GM12875 (cell line): Measurements from ENCODE around the gene GLTPD2.

Source experiments
- H3K4me3 ChIP-seq: one replicate; pipeline ENCODE4 v1.5.1; 2011; ENCODE audit warnings: low read depth, low read length, control low read depth
- CTCF ChIP-seq: IDR thresholded peaks from 2 replicates; pipeline ENCODE4 v1.5.1; 2011; ENCODE audit warnings: low read depth, mild to moderate bottlenecking, control low read depth, inconsistent platforms, low read length, moderate library complexity, borderline replicate concordance; ENCODE audit not compliant: insufficient read depth

Gene GLTPD2

GRCh38 chr17:4815043-4815675 lies 26.4 kb downstream of the GLTPD2 start:
- 0 out of 2 replicates have a peak, but pooled peaks have one; percentile 24 for TF ChIP-seq CTCF
- H3K4me3 ChIP-seq = no peak overlapping the region

GRCh38 chr17:4816826-4817225 lies 28.1 kb downstream of the GLTPD2 start:
- H3K4me3 ChIP-seq = no peak overlapping the region
- TF ChIP-seq CTCF = no peak

- no peak overlapping the region for H3K4me3 ChIP-seq
- TF ChIP-seq CTCF = no peak
Observed at GRCh38 chr17:4818276-4818675, 29.5 kb downstream of the GLTPD2 start.

GRCh38 chr17:4822835-4823234 lies 34.1 kb downstream of the GLTPD2 start:
- no peak overlapping the region for H3K4me3 ChIP-seq

GRCh38 chr17:4823373-4824089 lies 34.8 kb downstream of the GLTPD2 start:
- TF ChIP-seq CTCF = no peak
- H3K4me3 ChIP-seq = no peak overlapping the region

More at GRCh38 chr17:4822835-4823234, 34.1 kb downstream of the GLTPD2 start:
- TF ChIP-seq CTCF = no peak

GRCh38 chr17:4827399-4827798 lies 38.6 kb downstream of the GLTPD2 start:
- no peak for TF ChIP-seq CTCF
- H3K4me3 ChIP-seq = no peak overlapping the region

GRCh38 chr17:4832829-4833177 lies 44.0 kb downstream of the GLTPD2 start:
- H3K4me3 ChIP-seq = peak overlapping the region; percentile 93
